A673 (cell line): ENCODE data around the gene ANO7. TPM values are rescaled to one million over a fixed set of nuclear protein-coding genes. Genes with fewer than 3 reads are reported as not detected.

Experiments
- BruUV-seq: library from RNA; stranded (reverse); fragments of 400-500 nt; replicated peaks from 2 replicates; lab custom pipeline; 2021; lab: Mats Ljungman, UMichigan
- CTCF ChIA-PET: fragments of 300-600 bp; sonication (Branson Sonifier 250); formaldehyde crosslinking; loops from one replicate; lab custom pipeline; 2022; ENCODE audit warnings: antibody characterized with exemption; lab: Charles Lee
- POLR2A ChIA-PET: fragments of 300-600 bp; sonication (Branson Sonifier 250); formaldehyde crosslinking; loops from one replicate; lab custom pipeline; 2022; ENCODE audit warnings: antibody characterized with exemption; ENCODE audit not compliant: low non-redundant PET; lab: Charles Lee
- DNase-seq: peaks from one replicate; pipeline ENCODE4 v3.0.0-alpha.2; 2015; ENCODE audit warnings: low spot score
- H3K27ac ChIP-seq: fragments of 200-600 bp; sonication (generic); 2 replicates; pipeline ENCODE4 v1.5.1; 2016; ENCODE audit warnings: mixed run types, low read depth, mild to moderate bottlenecking, mixed read lengths, antibody characterized with exemption, low read length; ENCODE audit not compliant: poor library complexity, severe bottlenecking
- H3K27me3 ChIP-seq: fragments of 200-600 bp; sonication (generic); replicated peaks from 2 replicates; pipeline ENCODE4 v1.6.1; 2017; ENCODE audit warnings: mixed run types, low read depth, mild to moderate bottlenecking, mixed read lengths, antibody characterized with exemption, low read length; ENCODE audit not compliant: insufficient read depth, poor library complexity
- H3K36me3 ChIP-seq: fragments of 200-600 bp; sonication (generic); 2 replicates; pipeline ENCODE4 v1.6.1; 2016; ENCODE audit warnings: mixed run types, mild to moderate bottlenecking, mixed read lengths, antibody characterized with exemption, low read length; ENCODE audit not compliant: insufficient read depth, poor library complexity, severe bottlenecking
- H3K4me1 ChIP-seq: fragments of 200-600 bp; sonication (generic); 2 replicates; pipeline ENCODE4 v1.6.1; 2017; ENCODE audit warnings: mixed run types, mild to moderate bottlenecking, mixed read lengths, antibody characterized with exemption, low read length; ENCODE audit not compliant: insufficient read depth, poor library complexity, severe bottlenecking
- H3K4me3 ChIP-seq: fragments of 200-600 bp; sonication (generic); 2 replicates; pipeline ENCODE4 v1.5.1; 2016; ENCODE audit warnings: low read depth, mixed run types, mild to moderate bottlenecking, mixed read lengths, low read length; ENCODE audit not compliant: poor library complexity, severe bottlenecking
- H3K9me3 ChIP-seq: fragments of 200-600 bp; sonication (generic); 2 replicates; pipeline ENCODE4 v1.6.1; 2016; ENCODE audit warnings: mixed run types, low read depth, mild to moderate bottlenecking, mixed read lengths, antibody characterized with exemption, low read length; ENCODE audit not compliant: poor library complexity, severe bottlenecking
- EZH2 ChIP-seq: fragments of 200-600 bp; sonication (generic); IDR thresholded peaks from 2 replicates; pipeline ENCODE4 v1.6.1; 2017; ENCODE audit warnings: borderline replicate concordance, low read depth, mild to moderate bottlenecking, mixed read lengths, antibody characterized with exemption, low read length; ENCODE audit not compliant: poor library complexity, severe bottlenecking
- intact Hi-C: fragments of 100-400 bp; cut with micrococcal nuclease; formaldehyde crosslinking; loops from one replicate; pipeline ENCODE4 v1.10.0; 2022; ENCODE audit not compliant: unreplicated experiment
- total RNA-seq: library from RNA; stranded (reverse); gene quantifications from 2 replicates; pipeline ENCODE4 v1.2.3, GENCODE V29; 2021
- TF ChIP-seq, protein P1 (sequence below): fragments of 300-800, 200-600 bp; sonication (generic); conservative IDR thresholded peaks from 2 replicates; pipeline ENCODE4 v1.5.1; 2017; ENCODE audit warnings: low read depth, mild to moderate bottlenecking, antibody characterized with exemption, low read length, moderate library complexity, mixed read lengths

The ANO7 gene
- total RNA-seq, 1 experiment from 2014 or later: 0.45 TPM

DNA sequence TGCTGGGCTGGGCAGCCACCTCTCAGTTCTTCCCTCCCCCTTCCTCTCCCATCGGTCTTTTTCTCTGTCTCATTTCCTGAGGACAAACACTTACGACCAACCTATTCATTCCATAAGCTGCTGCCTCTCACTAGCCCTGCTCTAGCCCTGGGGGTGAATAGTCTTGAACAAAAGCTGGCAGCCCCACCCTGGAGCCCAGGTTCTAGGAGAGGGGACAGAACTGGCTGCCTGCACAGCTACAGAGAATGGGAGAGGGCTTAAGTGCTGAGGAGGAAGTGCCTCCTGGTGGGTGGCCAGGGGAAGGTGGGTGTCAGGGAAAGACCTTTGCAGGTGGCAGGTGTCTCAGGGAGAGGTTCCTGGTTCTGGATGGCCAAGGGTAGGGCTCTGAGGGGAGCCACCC, 22.8 kb downstream of the ANO7 start:
- H3K4me3 ChIP-seq: no peak overlapping the region
- DNase-seq: no peak
- no peaks in the 10 kb centered on the region for H3K9me3 ChIP-seq
- no TSS peak for BruUV-seq
- no peak overlapping the region for H3K27ac ChIP-seq
- H3K27me3 ChIP-seq: no peaks in the 10 kb centered on the region
- TF ChIP-seq, protein P1, sequence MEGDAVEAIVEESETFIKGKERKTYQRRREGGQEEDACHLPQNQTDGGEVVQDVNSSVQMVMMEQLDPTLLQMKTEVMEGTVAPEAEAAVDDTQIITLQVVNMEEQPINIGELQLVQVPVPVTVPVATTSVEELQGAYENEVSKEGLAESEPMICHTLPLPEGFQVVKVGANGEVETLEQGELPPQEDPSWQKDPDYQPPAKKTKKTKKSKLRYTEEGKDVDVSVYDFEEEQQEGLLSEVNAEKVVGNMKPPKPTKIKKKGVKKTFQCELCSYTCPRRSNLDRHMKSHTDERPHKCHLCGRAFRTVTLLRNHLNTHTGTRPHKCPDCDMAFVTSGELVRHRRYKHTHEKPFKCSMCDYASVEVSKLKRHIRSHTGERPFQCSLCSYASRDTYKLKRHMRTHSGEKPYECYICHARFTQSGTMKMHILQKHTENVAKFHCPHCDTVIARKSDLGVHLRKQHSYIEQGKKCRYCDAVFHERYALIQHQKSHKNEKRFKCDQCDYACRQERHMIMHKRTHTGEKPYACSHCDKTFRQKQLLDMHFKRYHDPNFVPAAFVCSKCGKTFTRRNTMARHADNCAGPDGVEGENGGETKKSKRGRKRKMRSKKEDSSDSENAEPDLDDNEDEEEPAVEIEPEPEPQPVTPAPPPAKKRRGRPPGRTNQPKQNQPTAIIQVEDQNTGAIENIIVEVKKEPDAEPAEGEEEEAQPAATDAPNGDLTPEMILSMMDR: no peak
- TF ChIP-seq EZH2: no peak
- no peaks in the 10 kb centered on the region for H3K4me1 ChIP-seq
- intact Hi-C loops: no loop called here
- no peaks in the 10 kb centered on the region for H3K36me3 ChIP-seq
- CTCF ChIA-PET: no interaction called here
- POLR2A ChIA-PET: no interaction called here

GRCh38 chr2:241213041-241213440, 24.6 kb downstream of the ANO7 start:
- CTCF ChIA-PET: no interaction called here
- H3K27me3 ChIP-seq: no peaks in the 10 kb centered on the region
- no peak for TF ChIP-seq EZH2
- TF ChIP-seq, protein P1: no peak
- H3K4me3 ChIP-seq: no peak overlapping the region
- H3K36me3 ChIP-seq: no peaks in the 10 kb centered on the region
- intact Hi-C loops: no loop called here
- no peaks in the 10 kb centered on the region for H3K4me1 ChIP-seq
- no TSS peak for BruUV-seq
- DNase-seq: no peak
- POLR2A ChIA-PET: no interaction called here
- no peak overlapping the region for H3K27ac ChIP-seq
- H3K9me3 ChIP-seq: no peaks in the 10 kb centered on the region

- H3K4me1 ChIP-seq: no peaks in the 10 kb centered on the region
- no peak overlapping the region for H3K27ac ChIP-seq
- H3K4me3 ChIP-seq: no peak overlapping the region
- no peaks in the 10 kb centered on the region for H3K9me3 ChIP-seq
- DNase-seq: no peak
- no TSS peak for BruUV-seq
- no peaks in the 10 kb centered on the region for H3K27me3 ChIP-seq
- TF ChIP-seq, protein P1: no peak
- TF ChIP-seq EZH2: no peak
- no peaks in the 10 kb centered on the region for H3K36me3 ChIP-seq
- ChIA-PET POLR2A (no interaction called here), CTCF (no interaction called here)
- intact Hi-C loops: no loop called here
These were observed 25.1 kb downstream of the ANO7 start for GRCh38 chr2:241213567-241213966.
